Ovary (tissue), 9 donors: ENCODE measurements around the gene TRAPPC5. TPM values are rescaled to one million over a fixed set of nuclear protein-coding genes. Genes with fewer than 3 reads are reported as not detected.

Experiments used
- DNase-seq, 5 donors: peaks; one replicate each; pipeline ENCODE4 v3.0.0-alpha.2; 2019 to 2020
- H3K27ac ChIP-seq, 2 donors: fragments of 200-600 bp; one replicate each; pipeline versions ENCODE4 v1.5.1 to v1.8.0; 2019 to 2022
- H3K27me3 ChIP-seq: fragments of 200-600 bp; one replicate; pipeline ENCODE4 v1.8.0; 2022
- H3K36me3 ChIP-seq: fragments of 200-600 bp; sonication (generic); one replicate; pipeline ENCODE4 v1.5.1; 2019
- H3K4me1 ChIP-seq: one replicate; pipeline ENCODE4 v1.8.1; 2013; ENCODE audit warnings: mild to moderate bottlenecking, moderate library complexity; ENCODE audit not compliant: insufficient read depth
- H3K4me3 ChIP-seq: fragments of 200-600 bp; sonication (generic); one replicate; pipeline ENCODE4 v1.5.1; 2017
- H3K9me3 ChIP-seq, 2 donors: fragments of 200-600 bp in 1 of 2; sonication (generic) in 1 of 2; one replicate each; pipeline versions ENCODE4 v1.5.1 to v1.8.1; 2013 to 2019; ENCODE audit warnings: mild to moderate bottlenecking in 1 of 2, moderate library complexity in 1 of 2
- EP300 ChIP-seq: sonication (generic); formaldehyde crosslinking; IDR thresholded peaks from one replicate; pipeline ENCODE4 v1.6.1; 2017; ENCODE audit warnings: antibody characterized with exemption
- POLR2A ChIP-seq: fragments of 450-650 bp; IDR thresholded peaks from one replicate; pipeline ENCODE4 v1.6.1; 2017; ENCODE audit warnings: antibody characterized with exemption, mild to moderate bottlenecking, moderate library complexity
- WGBS, 3 donors: extraction: QIAGEN DNeasy Blood & Tissue Kit in 1 of 3; methylation state at CpG; one replicate each; pipeline versions ENCODE4 v1.1.5 to v1.1.7; 2013 to 2017; 5-methylcytosine and 5-hydroxymethylcytosine counted together
- intact Hi-C, 4 donors: fragments of 100-400 bp; cut with DNase I; formaldehyde crosslinking; loops; one replicate each; pipeline versions ENCODE4 v1.11.0 to v1.15.1; 2022 to 2023
- polyA plus RNA-seq, 2 donors: library from polyadenylated mRNA; stranded (reverse); fragments of 200-250 nt in 1 of 2; fragments of 350-450 nt in 1 of 2; fragmentation: Illumina TruSeq in 1 of 2; extraction: RNeasy Lipid Tissue Mini Kit (QIAGEN cat#74804) in 1 of 2; gene quantifications; one replicate each; pipeline ENCODE4 v1.2.3, GENCODE V29; 2013 to 2014
- total RNA-seq, 7 donors: library from RNA; depleted of rRNA in 2 of 7; stranded (reverse); fragments of >200 nt in 2 of 7; fragmentation: NEBNext Ultra II Directional in 3 of 7; extraction: Animal tissue kit (Norgen Biotek cat#: 25700) in 3 of 7; gene quantifications; one replicate each; pipeline versions ENCODE4 v1.1.0 to v1.2.4, GENCODE V29; 2016 to 2023
- TF ChIP-seq, protein P1 (sequence below), 3 donors: fragments of 450-650 bp in 2 of 3; fragments of 200-600 bp in 1 of 3; IDR thresholded peaks; one replicate each; pipeline versions ENCODE4 v1.5.1 to v1.8.0; 2016 to 2022; ENCODE audit warnings: antibody characterized with exemption in 3 of 3, mild to moderate bottlenecking in 1 of 3
- donor health status: DM: no; HTN: no; CAD: no; lungs with moderate emphysema.
- donor health status: DM: no; HTN: no; CAD: no.
- donor health status: Bipolar disorder and iron deficiency.
- donor health status: DM: yes; HTN: yes; CAD: no.
- donor health status: DM: no; HTN: no; CAD: no.
- donor health status: DM: yes; HTN: yes; CAD: no.

Gene TRAPPC5
- total and polyA plus RNA-seq, 9 donors: 0.32 to 111 (median 66.5) TPM

DNA sequence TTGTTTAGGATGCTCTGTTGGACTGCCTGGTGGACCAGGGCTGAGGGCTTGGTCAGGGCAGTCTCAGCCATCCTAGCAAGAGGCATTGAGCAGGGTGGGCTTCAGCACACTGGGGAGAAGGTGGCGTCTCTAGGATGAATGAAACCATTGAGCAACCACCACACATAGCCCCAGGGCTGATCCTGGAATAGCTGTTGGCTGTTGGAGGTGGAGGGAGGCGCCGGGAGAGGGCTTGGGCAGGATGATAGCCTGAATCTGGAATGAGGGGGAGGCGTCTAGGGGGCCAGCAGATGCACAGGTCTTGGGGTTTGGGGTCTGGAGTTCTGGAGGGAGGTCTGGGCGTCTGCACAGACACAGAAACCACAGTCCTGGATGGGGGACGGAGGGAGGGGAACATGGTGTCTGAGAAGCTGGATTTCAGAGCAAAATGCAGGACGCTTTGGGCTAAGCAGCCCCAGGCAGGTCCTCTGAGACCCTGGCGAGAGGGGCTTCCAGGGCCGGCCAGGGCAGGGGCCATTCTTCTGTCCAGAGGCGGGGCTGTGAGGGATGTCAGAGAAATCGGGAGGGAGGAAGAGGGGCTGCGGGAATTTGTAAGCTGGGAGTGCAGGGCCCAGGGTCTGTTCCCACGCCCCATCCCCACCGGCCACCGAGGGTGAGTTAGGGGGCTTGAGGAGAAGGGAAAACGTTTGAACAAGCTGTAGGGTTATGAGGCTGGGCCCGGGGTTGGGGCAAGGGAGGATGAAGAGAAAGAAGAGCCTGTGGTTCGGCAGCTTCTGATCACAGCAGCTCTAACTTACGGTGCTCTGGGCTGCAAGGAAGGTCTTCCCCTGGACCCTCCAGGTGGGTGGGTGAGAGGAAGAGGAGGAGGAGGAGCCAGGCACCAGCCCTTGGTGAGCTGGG, 5.2 kb downstream of the TRAPPC5 start:
- Histone ChIP-seq H3K36me3 (no peaks in the 10 kb centered on the region), H3K27me3 (no peaks in the 10 kb centered on the region), H3K9me3 (no peaks in the 10 kb centered on the region), H3K4me3 (no peak overlapping the region), H3K27ac (no peak overlapping the region), H3K4me1 (peaks cover 10% of the 10 kb centered on the region)
- intact Hi-C loops: no loop called here
- TF ChIP-seq EP300 (no peak), POLR2A (no peak)
- TF ChIP-seq, protein P1, sequence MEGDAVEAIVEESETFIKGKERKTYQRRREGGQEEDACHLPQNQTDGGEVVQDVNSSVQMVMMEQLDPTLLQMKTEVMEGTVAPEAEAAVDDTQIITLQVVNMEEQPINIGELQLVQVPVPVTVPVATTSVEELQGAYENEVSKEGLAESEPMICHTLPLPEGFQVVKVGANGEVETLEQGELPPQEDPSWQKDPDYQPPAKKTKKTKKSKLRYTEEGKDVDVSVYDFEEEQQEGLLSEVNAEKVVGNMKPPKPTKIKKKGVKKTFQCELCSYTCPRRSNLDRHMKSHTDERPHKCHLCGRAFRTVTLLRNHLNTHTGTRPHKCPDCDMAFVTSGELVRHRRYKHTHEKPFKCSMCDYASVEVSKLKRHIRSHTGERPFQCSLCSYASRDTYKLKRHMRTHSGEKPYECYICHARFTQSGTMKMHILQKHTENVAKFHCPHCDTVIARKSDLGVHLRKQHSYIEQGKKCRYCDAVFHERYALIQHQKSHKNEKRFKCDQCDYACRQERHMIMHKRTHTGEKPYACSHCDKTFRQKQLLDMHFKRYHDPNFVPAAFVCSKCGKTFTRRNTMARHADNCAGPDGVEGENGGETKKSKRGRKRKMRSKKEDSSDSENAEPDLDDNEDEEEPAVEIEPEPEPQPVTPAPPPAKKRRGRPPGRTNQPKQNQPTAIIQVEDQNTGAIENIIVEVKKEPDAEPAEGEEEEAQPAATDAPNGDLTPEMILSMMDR (IDR thresholded peaks at IDR 0.05): no peak
- DNase-seq: no peak
- WGBS, 3 donors: 16 to 29% (median 20%) methylated on average over 19 of the region's 19 CpGs

DNA sequence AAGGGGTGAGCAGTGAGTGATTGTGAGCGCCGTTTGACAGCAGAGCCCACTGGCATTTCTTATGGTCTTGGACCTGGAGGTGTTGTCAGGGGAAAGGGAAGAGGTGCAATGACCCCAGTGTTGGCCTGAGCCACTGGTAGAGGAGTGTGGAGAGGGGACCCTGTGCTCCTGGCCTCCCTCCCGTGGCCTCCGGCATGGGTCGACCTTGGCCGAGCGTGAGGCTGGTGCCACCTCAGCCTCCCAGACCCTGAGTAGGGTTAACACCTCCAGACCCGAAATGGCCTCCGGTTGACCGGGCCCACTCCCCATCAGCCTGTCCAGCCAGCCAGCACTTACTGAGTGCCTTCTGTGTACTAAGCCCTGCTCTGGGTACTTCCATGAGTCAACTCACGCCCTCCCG, 6.5 kb downstream of the TRAPPC5 start:
- no peaks in the 10 kb centered on the region for H3K27me3 ChIP-seq
- TF ChIP-seq, protein P1 (IDR thresholded peaks at IDR 0.05): no peak
- TF ChIP-seq POLR2A: no peak
- no peak for TF ChIP-seq EP300
- H3K4me1 ChIP-seq: peaks cover 1% of the 10 kb centered on the region
- H3K9me3 ChIP-seq: no peaks in the 10 kb centered on the region
- 67 to 77% (median 73%) methylated on average over 12 of the region's 12 CpGs for whole genome bisulfite sequencing, 3 donors
- intact Hi-C loops: no loop called here
- no peaks in the 10 kb centered on the region for H3K36me3 ChIP-seq
- H3K27ac ChIP-seq: no peak overlapping the region
- no peak overlapping the region for H3K4me3 ChIP-seq
- no peak for DNase-seq

DNA sequence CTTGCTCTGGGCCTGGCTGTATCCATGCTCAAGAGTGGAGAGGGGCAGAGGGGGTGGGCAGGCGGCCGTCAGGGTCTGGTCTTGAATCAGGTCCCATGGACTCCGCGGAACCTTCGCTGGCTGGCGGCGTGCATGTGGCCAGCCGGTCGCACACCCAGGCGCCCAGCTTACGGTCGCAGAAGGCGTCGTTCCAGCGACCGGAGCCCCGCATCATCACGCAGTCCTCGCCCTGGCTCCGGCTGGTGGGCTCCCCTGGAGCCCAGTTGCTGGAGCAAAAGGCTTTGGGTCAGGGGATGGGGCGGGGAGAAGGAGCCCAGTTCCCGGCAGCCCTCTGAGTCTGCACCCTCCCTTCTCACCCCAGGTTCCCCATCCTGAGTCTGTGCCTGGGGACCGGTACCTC, 8.5 kb downstream of the TRAPPC5 start:
- Histone ChIP-seq H3K4me1 (no peaks in the 10 kb centered on the region), H3K36me3 (no peaks in the 10 kb centered on the region), H3K9me3 (no peaks in the 10 kb centered on the region), H3K27ac (no peak overlapping the region), H3K4me3 (no peak overlapping the region), H3K27me3 (no peaks in the 10 kb centered on the region)
- TF ChIP-seq, protein P1 (IDR thresholded peaks at IDR 0.05): no peak
- no peak for TF ChIP-seq EP300
- no peak for TF ChIP-seq POLR2A
- 17 to 39% (median 22%) methylated on average over 23 of the region's 23 CpGs for WGBS, 3 donors
- no peak for DNase-seq
- intact Hi-C loops: no loop called here

DNA sequence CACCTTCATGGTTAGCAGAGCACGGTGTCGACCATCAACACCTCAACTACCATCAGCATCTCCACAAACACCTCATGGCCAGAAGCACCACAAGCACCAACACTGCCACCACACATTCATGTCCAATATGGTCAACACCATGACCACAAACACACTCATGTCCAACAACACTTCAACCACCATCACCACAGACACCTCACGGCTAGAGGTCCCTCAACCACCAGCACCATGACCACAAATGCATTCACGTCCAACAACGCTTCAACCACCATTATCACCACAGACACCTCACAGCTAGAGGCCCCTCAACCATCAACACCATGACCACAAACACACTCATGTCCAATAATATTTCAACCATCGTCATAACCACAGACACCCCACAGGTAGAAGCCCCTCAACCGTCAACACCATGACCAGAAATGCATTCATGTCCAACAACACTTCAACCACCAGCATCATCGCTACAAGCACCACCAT, 10.2 kb downstream of the TRAPPC5 start:
- no peaks in the 10 kb centered on the region for H3K9me3 ChIP-seq
- H3K36me3 ChIP-seq: no peaks in the 10 kb centered on the region
- TF ChIP-seq EP300 (no peak), POLR2A (no peak)
- TF ChIP-seq, protein P1 (IDR thresholded peaks at IDR 0.05): no peak
- H3K27ac ChIP-seq: no peak overlapping the region
- no peak overlapping the region for H3K4me3 ChIP-seq
- intact Hi-C loops: no loop called here
- no peaks in the 10 kb centered on the region for H3K4me1 ChIP-seq
- no peak for DNase-seq
- no peaks in the 10 kb centered on the region for H3K27me3 ChIP-seq
- 80 to 89% (median 83%) methylated on average over 8 of the region's 8 CpGs for WGBS, 3 donors
